ENCODE measurements around the gene SMNDC1.

- TF ChIP-seq CTCF (IDR thresholded peaks at IDR 0.05) (no peak), POLR2A (IDR thresholded peaks at IDR 0.05) (no peak)
Measured at GRCh38 chr10:110252151-110252550, 52.6 kb downstream of the SMNDC1 start.

All from testis (tissue), 2 donors.